Osteocyte (in vitro differentiated cells): ENCODE data around the gene PDZD2. TPM values are rescaled to one million over a fixed set of nuclear protein-coding genes. Genes with fewer than 3 reads are reported as not detected.

Experiments
- DNase-seq: peaks from one replicate; pipeline ENCODE4 v3.0.0; 2021; ENCODE audit warnings: mixed read lengths; ENCODE audit not compliant: unreplicated experiment; ENCODE audit errors: extremely low spot score
- H3K27ac Mint-ChIP-seq: one replicate; pipeline ENCODE4 v1.8.0; 2021; ENCODE audit warnings: mild to moderate bottlenecking, mixed read lengths; ENCODE audit not compliant: unreplicated experiment
- H3K27me3 Mint-ChIP-seq: one replicate; pipeline ENCODE4 v1.8.0; 2021; ENCODE audit warnings: mixed read lengths; ENCODE audit not compliant: unreplicated experiment
- H3K36me3 Mint-ChIP-seq: one replicate; pipeline ENCODE4 v1.8.0; 2021; ENCODE audit warnings: mixed read lengths; ENCODE audit not compliant: unreplicated experiment
- H3K4me1 Mint-ChIP-seq: one replicate; pipeline ENCODE4 v1.8.0; 2021; ENCODE audit warnings: mixed read lengths; ENCODE audit not compliant: unreplicated experiment
- H3K4me3 Mint-ChIP-seq: one replicate; pipeline ENCODE4 v1.8.0; 2021; ENCODE audit warnings: mild to moderate bottlenecking, moderate library complexity, mixed read lengths; ENCODE audit not compliant: unreplicated experiment
- H3K9me3 Mint-ChIP-seq: one replicate; pipeline ENCODE4 v1.8.0; 2021; ENCODE audit warnings: mixed read lengths; ENCODE audit not compliant: unreplicated experiment
- total RNA-seq: library from RNA; stranded (reverse); gene quantifications from 2 replicates; pipeline ENCODE4 v1.2.1, GENCODE V29; 2021
- TF ChIP-seq, protein P1 (sequence below): fragments of 200-600 bp; sonication (generic); IDR thresholded peaks from 2 replicates; pipeline ENCODE4 v1.5.0; 2021; ENCODE audit warnings: antibody characterized with exemption, mild to moderate bottlenecking, moderate library complexity

PDZD2 gene
- total RNA-seq, 1 donor from 2014 or later: 2.3 TPM

DNA sequence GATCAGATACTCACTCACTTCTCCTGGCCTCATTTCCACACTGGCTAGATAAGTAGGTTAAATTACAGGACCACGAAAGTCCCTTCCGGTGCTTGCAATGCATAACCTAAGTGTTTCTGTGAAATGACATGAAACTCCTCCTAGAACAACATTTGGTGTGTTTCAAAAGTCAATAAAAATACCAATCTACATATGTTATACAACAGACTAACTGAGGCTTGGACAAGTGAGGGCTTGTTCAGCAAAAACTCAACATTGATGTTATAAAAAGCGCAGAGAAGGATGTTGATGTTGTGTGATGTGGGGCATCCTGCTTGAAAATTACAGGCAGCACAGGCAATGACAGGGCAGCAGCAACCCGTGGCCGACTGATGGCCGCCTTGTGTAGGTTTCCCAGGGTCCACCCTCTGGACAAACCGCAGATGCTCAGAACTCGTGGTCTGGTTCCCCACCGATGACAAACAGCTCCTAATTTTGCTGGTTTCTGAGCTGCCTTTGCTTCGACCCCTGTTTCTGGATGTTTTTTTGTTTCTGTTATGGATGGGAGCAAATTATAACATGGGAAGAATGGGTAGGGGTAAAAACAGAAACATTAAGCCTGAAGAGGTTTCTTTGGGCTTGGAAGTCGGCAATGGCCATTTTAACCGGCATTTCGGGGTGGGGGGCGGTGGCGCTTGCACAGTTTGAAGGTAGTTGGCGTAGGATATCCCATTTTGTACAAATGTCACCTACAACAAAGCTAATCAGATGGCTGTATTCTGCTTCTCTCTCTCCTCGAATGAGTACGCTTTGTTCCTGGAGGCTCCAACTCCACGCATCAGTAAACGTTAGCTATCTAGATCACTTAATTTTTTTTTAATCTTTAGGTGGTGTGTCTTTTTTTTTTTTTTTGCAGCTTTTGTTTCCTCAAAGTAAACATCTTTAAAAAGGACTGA, 116.1 kb downstream of the PDZD2 start:
- TF ChIP-seq, protein P1, sequence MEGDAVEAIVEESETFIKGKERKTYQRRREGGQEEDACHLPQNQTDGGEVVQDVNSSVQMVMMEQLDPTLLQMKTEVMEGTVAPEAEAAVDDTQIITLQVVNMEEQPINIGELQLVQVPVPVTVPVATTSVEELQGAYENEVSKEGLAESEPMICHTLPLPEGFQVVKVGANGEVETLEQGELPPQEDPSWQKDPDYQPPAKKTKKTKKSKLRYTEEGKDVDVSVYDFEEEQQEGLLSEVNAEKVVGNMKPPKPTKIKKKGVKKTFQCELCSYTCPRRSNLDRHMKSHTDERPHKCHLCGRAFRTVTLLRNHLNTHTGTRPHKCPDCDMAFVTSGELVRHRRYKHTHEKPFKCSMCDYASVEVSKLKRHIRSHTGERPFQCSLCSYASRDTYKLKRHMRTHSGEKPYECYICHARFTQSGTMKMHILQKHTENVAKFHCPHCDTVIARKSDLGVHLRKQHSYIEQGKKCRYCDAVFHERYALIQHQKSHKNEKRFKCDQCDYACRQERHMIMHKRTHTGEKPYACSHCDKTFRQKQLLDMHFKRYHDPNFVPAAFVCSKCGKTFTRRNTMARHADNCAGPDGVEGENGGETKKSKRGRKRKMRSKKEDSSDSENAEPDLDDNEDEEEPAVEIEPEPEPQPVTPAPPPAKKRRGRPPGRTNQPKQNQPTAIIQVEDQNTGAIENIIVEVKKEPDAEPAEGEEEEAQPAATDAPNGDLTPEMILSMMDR: no peak
- H3K9me3 Mint-ChIP-seq: no peaks in the 10 kb centered on the region
- H3K36me3 Mint-ChIP-seq: no peaks in the 10 kb centered on the region
- no peak overlapping the region for H3K4me3 Mint-ChIP-seq
- no peak for DNase-seq
- H3K27ac Mint-ChIP-seq: no peak overlapping the region
- H3K27me3 Mint-ChIP-seq: peaks cover 37% of the 10 kb centered on the region
- H3K4me1 Mint-ChIP-seq: no peaks in the 10 kb centered on the region

DNA sequence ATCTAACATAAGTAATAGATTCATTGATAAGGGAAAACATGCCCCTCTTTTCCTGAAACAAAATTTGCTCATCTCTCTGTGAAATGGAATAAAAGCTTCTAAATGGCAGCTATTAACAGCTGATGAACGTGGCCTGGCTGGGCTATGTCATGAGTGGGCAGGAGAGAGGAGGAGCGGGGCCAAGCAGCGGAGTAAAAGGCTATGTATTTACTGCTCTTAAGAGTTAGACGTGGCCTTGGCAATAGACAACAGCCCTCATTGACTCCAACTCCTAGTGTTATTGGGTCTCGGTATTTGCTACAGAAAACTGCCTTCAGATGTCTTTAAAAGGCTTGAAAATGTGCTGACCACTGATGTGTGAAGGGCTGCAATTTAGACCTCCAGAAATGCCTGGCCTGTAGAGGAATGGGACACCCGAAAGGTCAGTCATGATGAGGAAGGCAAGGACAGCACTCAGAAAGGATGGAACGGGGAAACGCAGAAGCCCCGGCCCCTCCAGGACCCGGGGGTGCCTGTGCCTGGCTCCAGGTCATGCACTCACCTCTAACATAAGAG, 116.8 kb downstream of the PDZD2 start:
- Mint-ChIP-seq H3K4me3 (no peak overlapping the region), H3K9me3 (no peaks in the 10 kb centered on the region), H3K36me3 (no peaks in the 10 kb centered on the region), H3K27me3 (peaks cover 34% of the 10 kb centered on the region), H3K4me1 (no peaks in the 10 kb centered on the region), H3K27ac (no peak overlapping the region)
- DNase-seq: no peak
- TF ChIP-seq, protein P1: no peak

DNA sequence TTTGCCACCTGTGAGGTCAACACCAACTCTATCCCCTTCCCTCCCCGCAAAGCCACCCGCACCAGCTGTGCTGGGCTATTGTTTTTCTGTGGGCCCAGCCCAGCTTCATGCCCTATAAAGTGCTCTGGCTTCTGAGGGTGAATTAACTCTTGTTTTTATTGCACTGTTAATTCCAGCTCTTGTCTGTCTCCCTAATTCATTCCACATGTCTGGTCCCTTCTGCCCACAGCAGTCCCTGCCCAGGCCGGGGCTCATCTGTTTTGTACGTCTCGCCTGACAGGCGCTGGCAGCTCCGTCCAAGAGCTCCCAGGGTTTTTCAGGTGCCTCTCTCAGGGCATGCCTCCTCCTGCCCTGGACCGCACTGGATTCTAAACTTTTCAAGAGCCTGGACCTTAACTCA, 118.9 kb downstream of the PDZD2 start:
- H3K36me3 Mint-ChIP-seq: no peaks in the 10 kb centered on the region
- no peak overlapping the region for H3K27ac Mint-ChIP-seq
- no peaks in the 10 kb centered on the region for H3K4me1 Mint-ChIP-seq
- no peak for DNase-seq
- H3K27me3 Mint-ChIP-seq: peaks cover 40% of the 10 kb centered on the region
- no peaks in the 10 kb centered on the region for H3K9me3 Mint-ChIP-seq
- no peak overlapping the region for H3K4me3 Mint-ChIP-seq
- TF ChIP-seq, protein P1: no peak

DNA sequence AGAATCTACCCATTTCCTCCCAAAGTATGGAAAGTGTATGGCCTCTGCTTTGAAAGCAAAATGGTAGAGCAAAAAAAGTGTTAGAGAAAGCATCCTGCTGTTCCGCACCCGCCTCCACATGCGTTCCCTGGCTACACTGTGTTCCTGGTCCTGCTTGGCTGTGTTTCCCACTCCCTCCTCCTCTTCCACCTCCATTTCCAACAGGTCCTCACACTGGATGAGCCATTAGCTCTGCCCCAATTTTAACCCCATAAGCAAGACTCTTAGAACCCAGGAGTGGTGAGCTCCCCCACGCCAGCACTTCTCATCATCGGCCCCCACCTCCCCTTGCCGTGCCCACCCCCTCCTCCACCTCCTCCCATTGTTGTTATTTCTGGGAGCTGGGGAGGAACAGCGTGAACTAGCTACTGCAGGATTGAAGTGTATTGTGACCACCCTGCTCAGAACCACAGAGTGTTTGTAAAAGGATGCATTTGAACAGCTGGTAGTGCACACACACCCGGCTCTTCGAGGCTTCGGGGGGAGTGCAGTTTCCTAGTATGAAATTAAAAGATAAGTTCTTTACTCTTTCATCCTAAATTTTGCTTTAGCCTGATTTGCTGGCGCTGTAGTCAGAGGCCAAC, 120.0 kb downstream of the PDZD2 start:
- Mint-ChIP-seq H3K27me3 (peaks cover 47% of the 10 kb centered on the region), H3K9me3 (no peaks in the 10 kb centered on the region), H3K36me3 (no peaks in the 10 kb centered on the region), H3K4me1 (no peaks in the 10 kb centered on the region), H3K4me3 (no peak overlapping the region), H3K27ac (no peak overlapping the region)
- TF ChIP-seq, protein P1: no peak
- no peak for DNase-seq

DNA sequence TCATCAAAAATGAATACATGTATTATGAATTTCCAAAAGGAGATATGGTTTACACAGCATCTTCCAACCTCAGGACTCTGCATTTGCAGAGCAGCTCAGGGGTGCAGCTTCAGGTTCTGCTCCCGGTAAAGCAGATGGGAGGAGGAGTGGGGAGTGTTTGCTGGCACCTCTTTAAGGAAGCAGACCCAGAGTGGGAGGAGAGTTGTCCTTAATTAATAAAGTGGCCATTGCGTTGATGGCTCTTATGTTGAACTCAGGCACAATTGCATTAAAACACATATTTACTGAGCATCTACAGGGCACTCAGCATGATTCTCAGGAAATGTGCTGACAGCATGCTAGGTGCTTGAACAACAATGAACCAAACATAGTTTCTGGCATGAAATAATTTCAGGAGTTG, 121.0 kb downstream of the PDZD2 start:
- Mint-ChIP-seq H3K27me3 (peaks cover 45% of the 10 kb centered on the region), H3K4me3 (no peak overlapping the region), H3K36me3 (no peaks in the 10 kb centered on the region), H3K27ac (no peak overlapping the region), H3K9me3 (no peaks in the 10 kb centered on the region), H3K4me1 (no peaks in the 10 kb centered on the region)
- TF ChIP-seq, protein P1: no peak
- DNase-seq: no peak
